PC-9 (cell line): ENCODE measurements around the gene PTPRCAP.

ENCODE experiments used
- CTCF ChIP-seq: fragments of 200-600 bp; sonication (generic); conservative IDR thresholded peaks from 2 replicates; pipeline ENCODE4 v1.6.1; 2017; ENCODE audit warnings: mixed run types, antibody characterized with exemption, mild to moderate bottlenecking, moderate library complexity
- EZH2 ChIP-seq: fragments of 200-600 bp; sonication (generic); IDR thresholded peaks from 2 replicates; pipeline ENCODE4 v1.8.0; 2017; ENCODE audit warnings: antibody characterized with exemption, low read depth

GRCh38 chr11:67432655-67433349 lies 4.7 kb downstream of the PTPRCAP start:
- TF ChIP-seq CTCF: no peak
- no peak for TF ChIP-seq EZH2
